Osteoblast (primary cell): ENCODE results near the gene MTFR1L. TPM values are rescaled to one million over a fixed set of nuclear protein-coding genes. Genes with fewer than 3 reads are reported as not detected.

Source experiments
- DNase-seq: peaks from one replicate; pipeline ENCODE4 v3.0.0; 2011; ENCODE audit warnings: low spot score, mixed read lengths; ENCODE audit not compliant: insufficient read length; ENCODE audit errors: missing footprints
- H2AFZ ChIP-seq: 2 replicates; pipeline ENCODE4 v1.6.0; 2011; ENCODE audit warnings: mild to moderate bottlenecking, low read length
- H3K27ac ChIP-seq: 2 replicates; pipeline ENCODE4 v1.5.1; 2011; ENCODE audit warnings: mild to moderate bottlenecking, low read depth, low read length, moderate library complexity
- H3K27me3 ChIP-seq: 2 replicates; pipeline ENCODE4 v1.6.0; 2012; ENCODE audit warnings: mild to moderate bottlenecking, control low read depth, inconsistent platforms, low read length, moderate library complexity; ENCODE audit not compliant: insufficient read depth
- H3K36me3 ChIP-seq: 2 replicates; pipeline ENCODE4 v1.5.1; 2011; ENCODE audit warnings: mild to moderate bottlenecking, low read length, control low read depth, moderate library complexity; ENCODE audit not compliant: insufficient read depth
- H3K4me1 ChIP-seq: 2 replicates; pipeline ENCODE4 v1.5.1; 2011; ENCODE audit warnings: mild to moderate bottlenecking, low read length, control low read depth, moderate library complexity; ENCODE audit not compliant: insufficient read depth
- H3K4me2 ChIP-seq: 2 replicates; pipeline ENCODE4 v1.6.0; 2011; ENCODE audit warnings: mild to moderate bottlenecking, low read length; ENCODE audit not compliant: insufficient read depth
- H3K4me3 ChIP-seq: fragments of 200-600 bp; sonication (generic); 3 replicates; pipeline ENCODE4 v1.5.1; 2012; ENCODE audit warnings: mild to moderate bottlenecking, low read length, inconsistent platforms; ENCODE audit not compliant: insufficient read depth
- H3K79me2 ChIP-seq: 2 replicates; pipeline ENCODE4 v1.6.0; 2012; ENCODE audit warnings: mild to moderate bottlenecking, low read length, control low read depth, inconsistent platforms; ENCODE audit not compliant: insufficient read depth
- H3K9me3 ChIP-seq: 2 replicates; pipeline ENCODE4 v1.5.1; 2011; ENCODE audit warnings: low read depth, low read length, control low read depth
- H4K20me1 ChIP-seq: 2 replicates; pipeline ENCODE4 v1.6.0; 2012; ENCODE audit warnings: mild to moderate bottlenecking, low read length, control low read depth; ENCODE audit not compliant: insufficient read depth
- CTCF ChIP-seq: IDR thresholded peaks from 2 replicates; pipeline ENCODE4 v1.5.1; 2011; ENCODE audit warnings: mild to moderate bottlenecking, low read depth, low read length, moderate library complexity; ENCODE audit errors: extremely low read depth
- total RNA-seq: library from RNA; depleted of rRNA; stranded (reverse); fragments of >200 nt; gene quantifications from 2 replicates; pipeline ENCODE4 v1.2.3, GENCODE V29; 2012

MTFR1L gene
- total RNA-seq, 1 donor: 47.4 TPM

- Histone ChIP-seq H3K4me2 (peak overlapping the region; percentile 51), H3K79me2 (peaks cover 34% of the 10 kb centered on the region), H3K4me3 (no peak overlapping the region), H4K20me1 (peaks cover 19% of the 10 kb centered on the region), H3K27ac (peak overlapping the region; percentile 77), H3K9me3 (no peaks in the 10 kb centered on the region), H3K4me1 (peaks cover 40% of the 10 kb centered on the region), H2AFZ (no peak overlapping the region), H3K36me3 (peaks cover 28% of the 10 kb centered on the region), H3K27me3 (no peaks in the 10 kb centered on the region)
- peak; percentile 99 for DNase-seq
- no peak for TF ChIP-seq CTCF
These were observed 15.3 kb upstream of the MTFR1L start for GRCh38 chr1:25804244-25804963.

GRCh38 chr1:25804964-25805862, 14.5 kb upstream of the MTFR1L start:
- peak overlapping the region; percentile 51 for H3K4me2 ChIP-seq
- H3K27me3 ChIP-seq: no peaks in the 10 kb centered on the region
- no peak overlapping the region for H3K4me3 ChIP-seq
- peak overlapping the region; percentile 77 for H3K27ac ChIP-seq
- H3K79me2 ChIP-seq: peaks cover 34% of the 10 kb centered on the region
- H3K36me3 ChIP-seq: peaks cover 35% of the 10 kb centered on the region
- no peak overlapping the region for H2AFZ ChIP-seq
- DNase-seq: peak; percentile 90
- H3K4me1 ChIP-seq: peaks cover 37% of the 10 kb centered on the region
- no peaks in the 10 kb centered on the region for H3K9me3 ChIP-seq
- peaks cover 21% of the 10 kb centered on the region for H4K20me1 ChIP-seq
- TF ChIP-seq CTCF: no peak

GRCh38 chr1:25805863-25806225, 13.9 kb upstream of the MTFR1L start:
- no peak for TF ChIP-seq CTCF
- Histone ChIP-seq H3K27ac (peak overlapping the region; percentile 77), H3K36me3 (peaks cover 40% of the 10 kb centered on the region), H3K4me1 (peaks cover 37% of the 10 kb centered on the region), H3K79me2 (peaks cover 28% of the 10 kb centered on the region), H4K20me1 (peaks cover 26% of the 10 kb centered on the region), H2AFZ (no peak overlapping the region), H3K9me3 (no peaks in the 10 kb centered on the region), H3K4me3 (no peak overlapping the region), H3K4me2 (no peak overlapping the region), H3K27me3 (no peaks in the 10 kb centered on the region)
- peak; percentile 96 for DNase-seq

GRCh38 chr1:25806418-25806817, 13.3 kb upstream of the MTFR1L start:
- no peak for TF ChIP-seq CTCF
- Histone ChIP-seq H3K9me3 (no peaks in the 10 kb centered on the region), H3K4me3 (no peak overlapping the region), H3K4me2 (peak overlapping the region; percentile 32), H3K36me3 (peaks cover 45% of the 10 kb centered on the region), H3K27ac (peak overlapping the region; percentile 77), H3K79me2 (peaks cover 22% of the 10 kb centered on the region), H2AFZ (no peak overlapping the region), H4K20me1 (peaks cover 29% of the 10 kb centered on the region), H3K4me1 (peaks cover 32% of the 10 kb centered on the region), H3K27me3 (no peaks in the 10 kb centered on the region)
- peak; percentile 97 for DNase-seq
